Activated naive CD4-positive, alpha-beta T cell treated with anti-CD3 and anti-CD28 coated beads, Interleukin-2, amount 50 U/mL, for 24 hours (primary cell): ENCODE results near the gene TCN2.
"Not testable (repeated sequence)": the region's sequence is repeated elsewhere in the genome, so short reads cannot be mapped to it uniquely, and the experiment has no call there.

Experiments
- H3K27ac Mint-ChIP-seq: one replicate; pipeline ENCODE4 v1.8.0; 2021; ENCODE audit warnings: mild to moderate bottlenecking, mixed read lengths
- H3K27me3 Mint-ChIP-seq: one replicate; pipeline ENCODE4 v1.8.0; 2021; ENCODE audit warnings: mixed read lengths
- H3K36me3 Mint-ChIP-seq: one replicate; pipeline ENCODE4 v1.8.0; 2021; ENCODE audit warnings: mixed read lengths
- H3K4me1 Mint-ChIP-seq: one replicate; pipeline ENCODE4 v1.8.0; 2021; ENCODE audit warnings: mixed read lengths
- H3K4me3 Mint-ChIP-seq: one replicate; pipeline ENCODE4 v1.8.0; 2021; ENCODE audit warnings: mild to moderate bottlenecking, mixed read lengths
- H3K9me3 Mint-ChIP-seq: one replicate; pipeline ENCODE4 v1.8.0; 2021; ENCODE audit warnings: mixed read lengths

TCN2 gene

GRCh38 chr22:30606455-30607299 lies at the start of gene TCN2:
Gene TCN2, plus strand, starts transcription at chr22:30607174. Its CDS starts 158 bp downstream, at chr22:30607332.
- H3K27me3 Mint-ChIP-seq: no peaks in the 10 kb centered on the region
- peaks cover 37% of the 10 kb centered on the region for H3K4me1 Mint-ChIP-seq
- H3K36me3 Mint-ChIP-seq: no peaks in the 10 kb centered on the region
- H3K4me3 Mint-ChIP-seq: peak within 1 kb of the TSS; percentile 86
- peak within 1 kb of the TSS; percentile 59 for H3K27ac Mint-ChIP-seq
- H3K9me3 Mint-ChIP-seq: no peaks in the 10 kb centered on the region

DNA sequence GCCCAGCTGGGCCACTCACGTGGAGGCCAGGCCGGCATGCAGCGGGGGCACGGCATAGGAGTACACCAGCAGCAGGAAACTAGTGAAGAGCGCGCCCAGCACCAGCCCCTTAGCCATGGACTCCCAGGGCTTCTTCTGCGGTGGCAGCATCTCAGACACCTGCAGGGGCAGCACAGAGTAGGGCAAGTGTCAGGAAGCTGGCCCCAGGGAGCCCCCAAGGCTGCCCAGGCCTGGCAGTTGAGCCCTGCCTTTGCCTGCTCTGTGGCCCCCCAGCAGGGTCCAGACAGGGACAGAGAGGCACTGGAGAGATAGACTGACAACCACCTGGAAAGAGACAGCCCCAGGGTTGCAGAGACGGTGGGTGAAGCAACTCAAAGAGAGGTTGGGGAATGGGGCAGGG lies 49.7 kb upstream of the TCN2 start:
- Mint-ChIP-seq H3K9me3 (no peaks in the 10 kb centered on the region), H3K36me3 (no peaks in the 10 kb centered on the region), H3K27ac (no peak overlapping the region), H3K4me3 (no peak overlapping the region), H3K27me3 (no peaks in the 10 kb centered on the region), H3K4me1 (no peaks in the 10 kb centered on the region)

- Mint-ChIP-seq H3K27ac (no peak overlapping the region), H3K4me1 (no peaks in the 10 kb centered on the region), H3K9me3 (no peaks in the 10 kb centered on the region), H3K36me3 (no peaks in the 10 kb centered on the region), H3K27me3 (no peaks in the 10 kb centered on the region), H3K4me3 (no peak overlapping the region)
These were observed 47.1 kb upstream of the TCN2 start for GRCh38 chr22:30559889-30560288.

DNA sequence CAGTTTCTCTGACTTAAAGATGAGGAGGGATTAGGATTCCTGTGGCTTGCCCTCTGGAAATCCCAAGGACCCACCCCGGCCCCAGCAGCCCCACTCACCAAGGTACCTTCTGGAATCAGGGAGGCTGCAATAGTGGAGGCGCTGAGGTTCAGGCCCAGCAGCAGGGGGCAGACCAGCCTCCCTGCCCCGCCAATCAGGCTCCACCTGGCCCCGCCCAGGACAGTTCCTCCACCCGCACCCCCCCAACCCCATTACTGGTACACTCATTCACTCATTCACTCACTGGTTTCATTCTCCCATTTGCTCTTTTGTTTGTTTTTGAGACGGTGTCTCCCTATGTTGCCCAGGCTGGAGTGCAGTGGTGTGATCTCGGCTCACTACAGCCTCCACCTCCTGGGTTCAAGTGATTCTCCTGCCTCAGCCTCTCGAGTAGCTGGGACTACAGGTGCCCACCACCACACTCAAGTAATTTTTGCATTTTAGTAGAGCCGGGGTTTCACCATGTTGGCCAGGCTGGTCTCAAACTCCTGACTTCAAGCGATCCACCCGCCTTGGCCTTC lies 46.3 kb upstream of the TCN2 start:
- H3K4me1 Mint-ChIP-seq, H3K4me3 Mint-ChIP-seq, H3K27me3 Mint-ChIP-seq, H3K36me3 Mint-ChIP-seq, H3K9me3 Mint-ChIP-seq, H3K27ac Mint-ChIP-seq: not testable (repeated sequence)

DNA sequence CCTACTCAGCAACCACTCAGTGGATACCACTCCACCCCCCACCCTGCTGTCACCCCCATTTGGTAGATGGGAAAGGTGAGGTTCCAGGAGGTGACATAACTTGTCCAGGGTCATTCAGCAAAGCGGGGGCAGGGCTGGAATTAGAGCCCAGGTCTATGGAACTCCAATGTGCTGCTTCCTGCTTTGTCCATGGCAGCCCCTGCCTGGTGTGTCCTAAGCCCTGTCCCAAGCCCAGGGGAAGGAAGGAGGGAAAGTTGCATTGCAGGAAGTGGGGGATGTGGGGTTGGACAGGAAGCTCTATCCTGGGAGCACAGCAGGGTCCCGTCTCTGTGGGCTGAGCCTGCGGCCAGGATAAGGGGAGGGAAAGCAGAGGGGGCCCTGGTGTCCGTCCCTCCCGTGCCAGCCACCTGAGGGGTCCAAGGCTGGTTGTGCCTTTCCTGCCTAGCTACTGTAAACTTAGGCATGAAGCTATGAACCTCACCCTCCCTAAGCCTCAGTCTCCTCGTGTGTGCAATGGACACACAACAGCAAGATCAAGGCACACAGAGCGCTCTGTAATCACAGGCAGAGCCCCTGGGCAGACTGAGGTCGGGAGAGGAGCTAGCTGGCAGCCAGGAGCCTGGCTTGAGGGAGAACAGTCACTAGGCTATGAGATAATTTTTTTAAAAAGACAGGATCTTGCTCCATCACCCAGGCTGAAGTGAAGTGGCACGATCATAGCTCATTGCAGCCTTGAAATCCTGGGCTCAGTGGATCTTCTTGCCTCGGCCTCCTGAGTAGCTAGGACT lies 45.4 kb upstream of the TCN2 start:
- no peak overlapping the region for H3K27ac Mint-ChIP-seq
- H3K27me3 Mint-ChIP-seq: no peaks in the 10 kb centered on the region
- H3K4me1 Mint-ChIP-seq: no peaks in the 10 kb centered on the region
- no peaks in the 10 kb centered on the region for H3K9me3 Mint-ChIP-seq
- no peaks in the 10 kb centered on the region for H3K36me3 Mint-ChIP-seq
- no peak overlapping the region for H3K4me3 Mint-ChIP-seq

GRCh38 chr22:30562366-30562765 lies 44.6 kb upstream of the TCN2 start:
- Mint-ChIP-seq H3K4me3 (no peak overlapping the region), H3K36me3 (no peaks in the 10 kb centered on the region), H3K4me1 (no peaks in the 10 kb centered on the region), H3K9me3 (no peaks in the 10 kb centered on the region), H3K27ac (no peak overlapping the region), H3K27me3 (no peaks in the 10 kb centered on the region)

- no peak overlapping the region for H3K4me3 Mint-ChIP-seq
- H3K36me3 Mint-ChIP-seq: no peaks in the 10 kb centered on the region
- H3K4me1 Mint-ChIP-seq: no peaks in the 10 kb centered on the region
- peaks cover 4% of the 10 kb centered on the region for H3K27me3 Mint-ChIP-seq
- H3K9me3 Mint-ChIP-seq: no peaks in the 10 kb centered on the region
- H3K27ac Mint-ChIP-seq: no peak overlapping the region
These were observed 42.8 kb upstream of the TCN2 start for GRCh38 chr22:30564045-30564760.

DNA sequence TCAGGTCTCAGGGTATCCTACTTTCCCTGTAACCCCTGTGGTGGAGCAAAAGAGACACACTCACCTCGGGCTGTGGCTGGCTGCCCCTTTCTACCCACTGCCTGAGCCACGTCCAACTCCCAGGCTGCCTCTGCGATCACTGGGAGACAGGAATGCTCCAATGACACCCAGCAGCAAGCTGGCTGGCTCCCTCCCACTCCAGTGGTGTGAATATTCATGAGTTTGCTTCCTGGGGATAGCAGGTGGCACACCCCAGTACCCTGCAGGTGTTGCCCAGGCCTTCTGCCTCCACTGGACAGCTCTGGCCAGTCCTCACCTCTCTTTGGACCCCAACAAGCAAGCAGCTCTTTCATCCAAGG lies 42.2 kb upstream of the TCN2 start:
- Mint-ChIP-seq H3K9me3 (no peaks in the 10 kb centered on the region), H3K36me3 (no peaks in the 10 kb centered on the region), H3K4me3 (no peak overlapping the region), H3K27ac (no peak overlapping the region), H3K4me1 (no peaks in the 10 kb centered on the region), H3K27me3 (peaks cover 4% of the 10 kb centered on the region)

GRCh38 chr22:30565341-30565740 lies 41.6 kb upstream of the TCN2 start:
- H3K9me3 Mint-ChIP-seq: no peaks in the 10 kb centered on the region
- H3K4me1 Mint-ChIP-seq: no peaks in the 10 kb centered on the region
- peaks cover 4% of the 10 kb centered on the region for H3K27me3 Mint-ChIP-seq
- no peaks in the 10 kb centered on the region for H3K36me3 Mint-ChIP-seq
- no peak overlapping the region for H3K27ac Mint-ChIP-seq
- no peak overlapping the region for H3K4me3 Mint-ChIP-seq

- H3K36me3 Mint-ChIP-seq: no peaks in the 10 kb centered on the region
- no peak overlapping the region for H3K4me3 Mint-ChIP-seq
- peaks cover 4% of the 10 kb centered on the region for H3K27me3 Mint-ChIP-seq
- H3K4me1 Mint-ChIP-seq: no peaks in the 10 kb centered on the region
- no peak overlapping the region for H3K27ac Mint-ChIP-seq
- no peaks in the 10 kb centered on the region for H3K9me3 Mint-ChIP-seq
These were observed 40.8 kb upstream of the TCN2 start for GRCh38 chr22:30566125-30566524.

GRCh38 chr22:30567277-30567676 lies 39.7 kb upstream of the TCN2 start:
- not testable (repeated sequence) for H3K9me3 Mint-ChIP-seq, H3K27ac Mint-ChIP-seq, H3K27me3 Mint-ChIP-seq, H3K4me3 Mint-ChIP-seq, H3K4me1 Mint-ChIP-seq, H3K36me3 Mint-ChIP-seq

DNA sequence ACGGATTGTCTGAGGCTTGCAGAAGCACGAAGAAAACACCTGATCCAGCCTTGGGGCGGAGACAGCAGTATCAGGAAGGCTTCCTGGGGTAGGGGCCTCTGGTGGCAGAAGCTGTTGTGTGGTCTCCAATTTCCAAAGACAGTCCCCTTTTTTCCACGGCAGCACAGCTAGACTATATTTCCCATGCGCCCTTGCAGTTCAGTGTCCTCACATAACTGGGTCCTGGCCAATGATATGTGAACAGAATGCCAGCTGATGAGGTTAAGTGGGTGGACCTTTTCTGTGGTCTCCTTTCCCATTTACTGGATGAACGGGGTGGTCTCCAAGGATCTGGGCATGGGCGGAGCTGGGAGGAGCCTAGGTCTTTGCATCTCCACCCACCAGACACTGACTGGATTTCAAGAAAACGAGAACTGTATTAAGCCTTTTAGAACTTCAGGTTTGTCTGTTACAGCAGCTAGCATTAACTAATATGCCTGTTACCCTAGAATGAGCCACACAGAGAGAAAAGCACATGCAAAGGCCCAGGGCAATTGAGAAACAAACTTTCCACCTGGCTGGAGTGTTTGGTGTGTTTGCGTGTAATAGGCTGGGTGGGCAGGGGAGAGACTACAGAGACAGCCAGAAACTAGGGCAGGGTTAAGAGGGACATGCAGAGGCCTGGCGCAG lies 38.7 kb upstream of the TCN2 start:
- Mint-ChIP-seq H3K4me3 (no peak overlapping the region), H3K9me3 (no peaks in the 10 kb centered on the region), H3K36me3 (no peaks in the 10 kb centered on the region), H3K27me3 (peaks cover 4% of the 10 kb centered on the region), H3K27ac (no peak overlapping the region), H3K4me1 (no peaks in the 10 kb centered on the region)

DNA sequence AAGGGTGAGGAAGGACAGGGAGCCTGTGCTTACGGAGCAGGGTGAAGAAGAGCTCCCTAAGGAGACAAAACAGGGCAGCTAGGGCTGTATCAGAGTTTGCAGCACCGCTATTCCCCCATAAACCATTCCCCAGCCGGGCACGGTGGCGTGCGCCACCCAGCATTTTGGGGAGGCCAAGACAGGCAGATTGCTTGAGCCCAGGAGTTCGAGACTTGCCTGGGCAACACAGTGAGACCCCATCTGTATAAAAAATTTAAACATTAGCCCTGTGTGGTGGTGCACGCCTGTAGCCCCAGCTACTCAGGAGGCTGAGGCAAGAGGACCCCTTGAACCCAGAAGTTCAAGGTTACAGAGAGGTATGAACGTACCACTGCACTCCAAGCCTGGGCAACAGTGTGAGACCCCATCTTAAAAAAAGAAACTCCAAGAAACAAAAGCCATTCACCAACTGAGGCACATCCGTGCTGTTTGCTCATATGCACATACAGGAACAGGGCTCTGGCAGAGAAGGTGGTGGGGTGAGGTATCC lies 37.2 kb upstream of the TCN2 start:
- Mint-ChIP-seq H3K27me3 (peaks cover 4% of the 10 kb centered on the region), H3K9me3 (no peaks in the 10 kb centered on the region)

DNA sequence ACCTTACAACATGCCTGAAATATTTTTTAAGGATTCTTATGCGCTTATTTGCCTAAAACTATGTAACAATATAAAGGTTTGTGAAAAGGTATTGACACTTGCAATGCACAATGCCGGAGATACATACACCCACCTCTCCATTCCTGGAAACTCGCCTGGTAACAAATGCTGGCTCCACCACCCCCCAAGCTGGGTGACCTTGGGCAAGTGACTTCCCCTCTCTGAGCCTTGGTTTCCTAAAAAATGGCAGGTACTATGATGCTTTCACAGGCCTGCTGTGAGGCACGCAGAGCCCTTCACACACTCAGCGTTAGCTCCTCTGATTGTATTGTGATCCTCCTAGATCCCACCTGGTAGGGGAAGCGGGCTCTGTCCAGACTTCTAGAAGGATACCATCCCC lies 34.8 kb upstream of the TCN2 start:
- Mint-ChIP-seq H3K36me3 (peaks cover 6% of the 10 kb centered on the region), H3K4me3 (no peak overlapping the region), H3K27me3 (peaks cover 4% of the 10 kb centered on the region), H3K4me1 (no peaks in the 10 kb centered on the region), H3K9me3 (no peaks in the 10 kb centered on the region), H3K27ac (no peak overlapping the region)

More for the DNA sequence above, 37.2 kb upstream of the TCN2 start:
- Mint-ChIP-seq H3K27ac (no peak overlapping the region), H3K4me1 (no peaks in the 10 kb centered on the region), H3K36me3 (no peaks in the 10 kb centered on the region), H3K4me3 (no peak overlapping the region)
